COR-L47 (cell line): ENCODE data around the gene MESP2.

ENCODE experiments used
- DNase-seq: peaks from one replicate; lab custom pipeline; 2025; lab: John Stamatoyannopoulos, UW

Gene MESP2

GRCh38 chr15:89802231-89802928 lies 26.2 kb downstream of the MESP2 start:
- DNase-seq, result no peak

- DNase-seq, result no peak
Measured at GRCh38 chr15:89802986-89803824, 27.1 kb downstream of the MESP2 start.

GRCh38 chr15:89803941-89804800 lies 28.0 kb downstream of the MESP2 start:
- no peak for DNase-seq

DNA sequence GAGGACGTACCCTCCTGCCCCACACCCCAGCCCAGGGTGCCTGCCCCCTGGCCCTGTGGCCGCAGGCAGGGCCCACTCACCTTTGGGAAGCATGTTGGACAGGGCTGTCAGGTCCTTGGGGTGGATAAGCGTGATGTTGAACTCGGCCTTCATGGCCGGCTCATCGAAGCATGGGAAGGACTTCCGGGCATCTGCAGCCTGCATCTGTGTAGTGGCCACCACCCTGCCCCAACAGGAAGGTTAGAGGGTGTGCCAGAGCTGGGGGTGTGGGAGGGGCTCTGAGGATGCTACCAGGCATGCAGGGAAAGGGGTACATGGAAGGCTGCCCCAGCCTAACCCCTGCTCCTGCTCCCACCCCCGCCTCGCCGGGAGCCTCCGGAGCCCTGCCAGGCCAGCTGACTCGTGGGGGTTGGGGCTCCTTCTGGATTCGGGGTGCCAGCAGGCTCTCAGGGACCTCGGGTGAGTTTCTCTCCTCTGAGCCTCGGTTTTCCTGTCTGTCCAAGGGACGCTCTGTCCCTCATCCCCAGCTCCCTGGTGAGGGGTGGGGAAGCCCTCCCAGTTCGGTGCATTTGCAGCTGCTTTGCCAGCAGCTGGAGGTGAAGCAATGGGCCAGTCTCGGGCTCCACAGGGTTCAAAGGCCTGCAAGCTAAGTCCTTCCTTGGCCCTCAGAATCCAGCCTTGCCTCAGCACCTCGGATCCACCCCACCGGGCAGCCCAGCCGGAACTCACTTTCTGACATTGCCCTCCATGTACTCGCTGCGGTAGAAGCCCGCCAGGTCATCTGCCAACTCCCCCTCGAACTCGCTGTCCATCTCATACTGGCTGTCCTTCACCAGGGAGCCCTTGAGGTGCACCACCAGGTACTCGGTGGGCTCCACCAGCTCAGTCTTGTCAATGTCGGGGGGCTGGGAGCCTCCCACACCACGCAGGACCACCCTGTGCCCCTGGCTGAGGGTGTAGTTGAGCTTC lies 29.4 kb downstream of the MESP2 start:
- no peak for DNase-seq

DNA sequence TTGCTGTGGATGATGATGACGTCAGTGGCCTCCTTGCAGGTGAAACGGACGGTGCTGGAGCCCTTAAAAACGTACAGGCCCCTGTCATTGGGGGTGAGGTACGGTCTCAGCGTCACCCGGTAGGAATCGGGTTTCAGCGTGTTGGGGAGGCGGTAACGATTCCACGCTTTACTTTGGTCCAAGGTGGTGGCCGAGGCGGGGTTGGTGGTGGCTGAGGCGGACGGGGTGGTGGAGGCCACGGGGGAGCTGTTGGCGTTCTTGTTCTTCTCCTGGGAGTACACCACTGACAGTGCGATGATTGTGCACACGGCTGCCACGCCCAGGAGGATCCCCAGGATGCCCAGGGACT lies 30.1 kb downstream of the MESP2 start:
- no peak for DNase-seq

GRCh38 chr15:89806559-89807550 lies 30.7 kb downstream of the MESP2 start:
- no peak for DNase-seq

GRCh38 chr15:89807689-89808088 lies 31.6 kb downstream of the MESP2 start:
- no peak for DNase-seq

DNA sequence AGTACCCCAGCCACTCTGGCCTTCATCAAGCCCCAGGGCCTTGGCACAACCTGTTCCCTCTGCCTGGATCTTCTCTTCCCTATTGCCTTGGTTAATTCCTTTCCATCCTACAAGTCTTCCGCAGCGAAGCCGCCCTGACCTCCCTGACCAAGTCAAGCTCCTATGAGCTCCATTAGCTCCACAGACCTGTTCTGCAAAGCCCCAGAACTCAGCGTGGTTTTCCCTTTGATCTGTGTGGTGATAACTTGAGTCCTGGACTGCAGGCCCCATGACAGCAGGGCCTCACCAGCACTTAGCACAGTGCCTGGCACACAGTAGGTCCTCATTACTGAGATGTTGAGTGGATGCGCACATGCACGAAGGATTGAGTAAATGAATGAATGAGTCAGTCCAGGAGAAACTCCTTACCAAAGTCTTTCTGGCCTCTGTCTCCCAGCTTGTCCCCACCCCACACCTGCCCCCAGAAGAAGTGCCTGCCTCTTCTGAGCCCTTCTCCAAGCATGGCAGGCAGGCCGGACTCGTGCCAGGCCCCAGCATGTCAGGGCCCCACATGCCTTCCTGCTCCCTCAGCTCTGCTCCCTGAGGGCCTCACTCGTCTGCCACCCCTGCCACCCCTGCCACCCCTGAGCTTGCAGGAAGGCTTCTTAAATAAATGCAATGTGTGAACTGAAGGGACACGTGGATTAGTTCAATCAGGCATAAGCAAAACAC lies 32.2 kb downstream of the MESP2 start:
- no peak for DNase-seq

GRCh38 chr15:89809093-89809786 lies 33.1 kb downstream of the MESP2 start:
- no peak for DNase-seq

- no peak for DNase-seq
Measured at GRCh38 chr15:89809787-89810148, 33.6 kb downstream of the MESP2 start.

DNA sequence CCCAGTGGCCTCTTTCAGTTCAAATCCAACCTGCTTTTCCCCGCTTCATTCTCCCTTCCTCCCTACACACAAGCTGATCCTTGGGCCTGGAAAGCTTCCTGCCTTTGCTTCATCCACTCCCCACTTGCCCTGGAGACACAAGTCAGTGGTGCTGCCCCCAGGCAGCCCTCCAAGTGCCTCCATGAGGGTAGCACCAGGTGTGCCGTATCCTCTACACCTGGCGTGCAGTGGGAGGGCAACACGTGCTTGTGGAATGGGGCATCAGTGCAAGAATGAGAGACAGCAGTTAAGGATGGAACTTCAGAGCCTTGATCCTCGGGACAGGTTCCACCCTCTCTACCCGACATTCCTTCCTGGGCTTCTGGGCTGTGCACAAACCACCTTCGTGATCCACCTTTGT lies 34.7 kb downstream of the MESP2 start:
- no peak for DNase-seq

DNA sequence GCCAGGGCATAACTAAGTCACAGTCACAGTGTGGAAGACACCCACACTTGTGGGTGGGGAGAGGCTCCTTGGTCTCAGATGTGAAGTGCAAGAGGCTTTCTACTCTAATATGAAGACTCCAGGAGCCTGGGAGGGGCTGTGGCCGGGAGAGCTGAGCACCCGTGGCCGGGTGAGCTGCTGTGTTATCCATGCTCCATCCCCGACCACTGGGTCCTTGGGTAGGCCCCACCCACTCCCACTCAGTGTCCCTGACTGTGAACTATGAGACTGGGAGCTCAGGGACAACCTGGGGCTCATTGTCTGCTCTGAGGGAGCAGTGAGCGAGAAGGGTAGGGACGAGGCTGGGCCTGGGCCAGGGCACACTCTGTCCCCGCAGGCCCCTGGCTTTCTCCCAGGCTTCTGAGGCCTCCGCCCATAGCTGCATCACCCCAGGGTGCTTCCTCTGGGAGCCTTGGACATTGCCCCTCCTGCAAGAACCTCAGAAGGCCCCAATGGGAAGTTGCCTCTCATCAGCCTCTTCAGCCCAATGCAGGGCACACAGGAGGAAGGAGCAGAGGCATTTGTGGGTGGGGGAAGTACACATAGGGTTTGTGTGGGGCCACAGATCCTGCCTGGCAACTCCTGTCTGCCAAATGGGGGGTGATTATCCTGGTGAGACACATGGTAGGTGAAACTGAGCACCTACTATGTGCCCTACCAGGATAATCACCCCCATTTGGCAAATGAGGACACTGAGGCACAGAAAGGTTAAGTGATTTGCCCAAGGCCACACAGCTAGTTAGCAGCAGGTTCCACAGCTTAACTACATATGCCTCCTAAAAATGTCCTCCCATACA lies 36.1 kb downstream of the MESP2 start:
- DNase-seq, result no peak

DNA sequence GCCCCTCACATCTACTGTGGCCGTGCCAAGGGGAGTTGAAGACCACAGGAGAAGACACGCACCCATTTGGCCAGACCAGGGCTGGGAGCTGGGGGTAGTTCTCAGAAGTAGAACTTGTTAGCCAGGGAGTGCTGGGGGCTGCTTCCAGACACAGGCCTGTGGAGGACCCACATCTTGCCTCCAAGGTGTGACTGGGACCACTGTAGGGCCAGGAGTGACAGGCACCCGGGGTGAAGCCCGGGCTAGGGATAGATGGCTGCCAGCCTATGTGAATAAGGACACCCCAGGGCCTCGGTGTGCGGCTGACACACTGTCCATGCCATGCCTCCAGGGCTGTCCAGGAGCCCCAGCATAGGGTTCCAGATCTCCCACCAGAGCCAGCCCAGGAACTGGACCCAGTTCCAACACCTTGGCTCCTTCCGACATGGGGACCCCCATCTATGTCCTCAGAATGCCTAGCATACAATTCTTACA lies 36.8 kb downstream of the MESP2 start:
- DNase-seq, result no peak

DNA sequence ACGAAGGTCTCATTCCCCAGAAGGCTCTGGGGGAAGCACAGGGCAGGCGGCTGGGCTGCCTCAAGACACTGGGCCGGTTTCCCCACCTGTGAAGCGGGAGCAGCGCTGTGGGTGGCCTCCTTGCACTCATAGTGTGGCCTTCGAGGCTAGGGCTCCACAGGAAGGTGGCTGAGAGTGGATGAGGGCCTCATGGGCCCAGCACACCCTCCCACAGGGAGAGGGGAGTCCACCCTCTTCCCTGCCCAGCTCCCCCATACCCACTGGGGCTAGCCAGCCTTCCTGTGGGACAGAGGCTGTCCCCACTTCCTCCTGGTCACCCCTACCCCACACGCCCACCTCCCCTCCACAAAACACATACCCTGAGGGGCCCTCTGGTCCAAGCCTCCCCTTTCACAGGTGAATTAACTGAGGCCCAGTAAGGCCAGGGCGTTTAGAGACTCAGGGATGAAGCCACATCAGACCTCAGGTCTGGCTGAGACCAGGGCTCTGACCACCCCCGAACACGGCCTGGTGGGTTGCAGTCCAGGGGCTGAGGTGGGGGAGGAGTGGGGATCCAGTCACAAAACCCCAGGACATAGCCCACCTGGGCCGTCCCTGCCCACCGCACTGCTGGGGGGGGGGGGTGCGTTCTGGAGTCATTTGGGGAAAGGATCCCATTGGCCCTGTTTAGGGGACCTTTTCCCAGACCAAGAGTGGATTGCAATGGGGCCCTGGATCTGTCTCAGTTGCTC lies 37.4 kb downstream of the MESP2 start:
- DNase-seq, result no peak

DNA sequence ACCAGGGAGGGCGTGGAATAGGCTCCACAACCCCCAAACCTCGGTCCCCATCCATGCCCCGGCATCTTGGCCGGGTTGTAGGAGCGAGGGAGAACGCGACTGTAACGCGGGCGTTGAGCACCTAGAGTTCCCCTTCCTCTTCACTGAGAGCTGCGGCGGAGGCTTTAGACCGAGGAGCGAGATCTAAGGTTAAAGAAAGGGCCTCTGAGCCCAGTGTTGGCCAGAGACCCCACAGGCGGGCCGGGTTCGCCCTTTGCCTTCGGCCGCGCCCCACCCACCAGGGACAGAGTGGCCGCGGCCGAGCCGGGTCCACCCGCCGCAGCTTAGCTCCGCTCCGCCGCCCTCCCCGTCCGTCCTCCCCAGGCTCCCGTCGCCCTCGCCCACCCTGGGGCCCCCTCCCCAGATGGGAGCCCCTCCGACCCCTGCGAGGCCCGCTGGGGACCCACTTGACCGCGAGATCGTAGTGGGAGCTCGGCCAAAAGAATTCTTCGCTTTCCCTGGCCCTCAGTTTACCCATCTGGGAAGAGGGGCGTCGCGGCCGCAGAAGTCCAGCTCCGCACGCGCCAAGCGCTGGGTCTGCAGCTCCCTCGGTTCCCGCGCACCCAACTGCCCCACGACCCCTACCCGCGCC lies 38.1 kb downstream of the MESP2 start:
- no peak for DNase-seq

DNA sequence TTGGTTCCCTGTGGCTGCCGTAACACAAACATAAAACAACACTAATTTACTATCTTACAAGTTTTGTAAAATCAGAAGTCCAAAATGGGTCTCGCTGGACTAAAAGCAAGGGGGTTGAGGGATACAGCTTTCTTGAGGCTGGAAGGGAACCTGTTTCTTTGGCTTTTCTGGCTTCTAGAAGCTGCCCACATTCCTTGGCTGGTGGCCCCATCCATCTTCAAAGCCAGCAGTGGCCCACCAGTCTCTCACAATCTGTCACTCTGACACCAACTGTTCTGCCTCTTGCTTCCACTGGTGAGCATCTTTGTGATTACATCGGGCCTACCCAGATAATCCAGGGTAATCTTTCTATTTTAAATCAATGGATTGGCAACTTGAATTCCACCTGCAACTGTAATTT lies 39.6 kb downstream of the MESP2 start:
- DNase-seq, result no peak
